Pons (tissue), 1 donor: Measurements from ENCODE around the gene HACD3.
"Not testable (repeated sequence)": the region's sequence is repeated elsewhere in the genome, so short reads cannot be mapped to it uniquely, and the experiment has no call there.

Source experiments
- DNase-seq: peaks from one replicate; pipeline ENCODE4 v3.0.0-alpha.2; 2016; ENCODE audit warnings: low spot score

The HACD3 gene

GRCh38 chr15:65603134-65603533 is 72.9 kb downstream of the HACD3 start:
- DNase-seq: no peak

GRCh38 chr15:65603559-65603958 is 73.3 kb downstream of the HACD3 start:
- DNase-seq: no peak

GRCh38 chr15:65610871-65611718 is 80.8 kb downstream of the HACD3 start, which contains the start of gene INTS14:
Gene INTS14 (minus strand): TSS chr15:65611131. CDS start chr15:65607380, 3,751 bp downstream.
- DNase-seq: peak; percentile 92

- DNase-seq: no peak
These were observed 81.8 kb downstream of the HACD3 start for GRCh38 chr15:65611888-65612615.

- no peak for DNase-seq
These were observed 82.3 kb downstream of the HACD3 start for GRCh38 chr15:65612616-65612946.

- DNase-seq: no peak
These were observed 82.9 kb downstream of the HACD3 start for GRCh38 chr15:65612949-65613744.

GRCh38 chr15:65615887-65616286 is 85.6 kb downstream of the HACD3 start:
- not testable (repeated sequence) for DNase-seq

GRCh38 chr15:65618560-65619109 is 88.4 kb downstream of the HACD3 start:
- no peak for DNase-seq

- no peak for DNase-seq
These were observed 89.5 kb downstream of the HACD3 start for GRCh38 chr15:65619626-65620290.

GRCh38 chr15:65620833-65621232 is 90.6 kb downstream of the HACD3 start:
- no peak for DNase-seq

GRCh38 chr15:65621638-65622037 is 91.4 kb downstream of the HACD3 start, which contains the start of gene SLC24A1:
Gene SLC24A1 (plus strand): TSS chr15:65621938. CDS start chr15:65624081, 2,143 bp downstream.
- DNase-seq: no peak

- DNase-seq: no peak
These were observed 92.8 kb downstream of the HACD3 start for GRCh38 chr15:65623103-65623502.

GRCh38 chr15:65626856-65627255 is 96.6 kb downstream of the HACD3 start:
- no peak for DNase-seq
